C4-2B (cell line): ENCODE measurements around the gene CCT3.

Experiments
- ZFX ChIP-seq: fragments of 450-650 bp; IDR thresholded peaks from 2 replicates; pipeline ENCODE4 v1.6.1; 2017
- TF ChIP-seq, protein P1 (sequence below): fragments of 450-650 bp; conservative IDR thresholded peaks from 2 replicates; pipeline ENCODE4 v1.5.1; 2017; ENCODE audit warnings: mild to moderate bottlenecking

DNA sequence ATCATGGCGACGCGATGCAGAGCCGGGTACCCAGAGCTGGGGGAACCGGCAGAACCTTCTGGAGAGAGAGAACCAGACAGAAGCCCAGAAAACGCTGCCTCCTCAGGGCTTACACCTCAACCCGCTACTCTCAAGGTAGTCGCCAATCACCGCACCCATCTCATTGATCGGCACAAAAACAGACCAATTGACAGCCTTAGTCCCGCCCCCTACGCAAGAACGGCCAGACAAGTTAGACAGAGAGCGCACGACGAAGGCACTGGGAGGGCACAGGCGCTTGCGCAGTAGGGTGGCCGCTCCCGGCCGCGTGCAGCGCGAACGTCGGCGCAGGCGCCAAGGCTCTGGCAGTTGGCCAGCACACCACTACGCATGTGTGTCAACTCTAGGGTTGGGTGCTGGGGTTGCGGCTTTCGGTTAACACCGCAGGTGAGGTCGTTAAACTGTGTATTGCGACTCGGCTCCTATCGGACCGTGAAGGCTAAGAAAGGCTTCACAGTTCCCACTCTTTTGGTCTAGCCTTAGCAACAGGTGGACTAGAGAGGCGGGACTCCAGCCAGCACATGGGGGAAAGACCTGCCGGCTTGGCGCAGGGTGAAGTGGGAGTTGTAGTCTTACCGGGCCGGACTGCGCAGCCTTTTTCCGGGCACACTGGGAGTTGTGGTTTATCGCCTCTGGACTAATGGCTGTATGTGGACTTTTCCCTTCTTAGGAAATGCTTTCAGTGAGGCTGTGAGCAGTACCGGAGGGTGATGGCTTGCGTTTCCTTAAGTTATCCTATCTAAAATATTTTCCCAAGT, at the start of gene CCT3, which contains the start of gene TSACC:
- TF ChIP-seq, protein P1, sequence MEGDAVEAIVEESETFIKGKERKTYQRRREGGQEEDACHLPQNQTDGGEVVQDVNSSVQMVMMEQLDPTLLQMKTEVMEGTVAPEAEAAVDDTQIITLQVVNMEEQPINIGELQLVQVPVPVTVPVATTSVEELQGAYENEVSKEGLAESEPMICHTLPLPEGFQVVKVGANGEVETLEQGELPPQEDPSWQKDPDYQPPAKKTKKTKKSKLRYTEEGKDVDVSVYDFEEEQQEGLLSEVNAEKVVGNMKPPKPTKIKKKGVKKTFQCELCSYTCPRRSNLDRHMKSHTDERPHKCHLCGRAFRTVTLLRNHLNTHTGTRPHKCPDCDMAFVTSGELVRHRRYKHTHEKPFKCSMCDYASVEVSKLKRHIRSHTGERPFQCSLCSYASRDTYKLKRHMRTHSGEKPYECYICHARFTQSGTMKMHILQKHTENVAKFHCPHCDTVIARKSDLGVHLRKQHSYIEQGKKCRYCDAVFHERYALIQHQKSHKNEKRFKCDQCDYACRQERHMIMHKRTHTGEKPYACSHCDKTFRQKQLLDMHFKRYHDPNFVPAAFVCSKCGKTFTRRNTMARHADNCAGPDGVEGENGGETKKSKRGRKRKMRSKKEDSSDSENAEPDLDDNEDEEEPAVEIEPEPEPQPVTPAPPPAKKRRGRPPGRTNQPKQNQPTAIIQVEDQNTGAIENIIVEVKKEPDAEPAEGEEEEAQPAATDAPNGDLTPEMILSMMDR = no peak
- no peak for TF ChIP-seq ZFX
